GM18505 (cell line): Measurements from ENCODE around the gene LTBP3.
"Not testable (repeated sequence)": the region's sequence is repeated elsewhere in the genome, so short reads cannot be mapped to it uniquely, and the experiment has no call there.

Source experiments
- ATAC-seq: cut with Tn5 transposase; IDR thresholded peaks from one replicate; pipeline ENCODE4 v1.9.1; 2021; ENCODE audit not compliant: unreplicated experiment
- POLR2A ChIP-seq: IDR thresholded peaks from 4 replicates; pipeline ENCODE4 v1.6.1; 2011; ENCODE audit warnings: borderline replicate concordance; ENCODE audit not compliant: insufficient read depth, insufficient read length; ENCODE audit errors: extremely low read depth

The LTBP3 gene

GRCh38 chr11:65524014-65524740, 34.0 kb downstream of the LTBP3 start:
- no peak for ATAC-seq
- TF ChIP-seq POLR2A = no peak

GRCh38 chr11:65523631-65523968, 34.6 kb downstream of the LTBP3 start:
- ATAC-seq = not testable (repeated sequence)

GRCh38 chr11:65522718-65523630, 35.2 kb downstream of the LTBP3 start:
- ATAC-seq = not testable (repeated sequence)

- not testable (repeated sequence) for ATAC-seq
Observed at GRCh38 chr11:65521777-65522521, 36.2 kb downstream of the LTBP3 start.

GRCh38 chr11:65518941-65519549, 39.1 kb downstream of the LTBP3 start:
- not testable (repeated sequence) for ATAC-seq

- ATAC-seq = no peak
Observed at GRCh38 chr11:65516135-65516968, 41.8 kb downstream of the LTBP3 start.

GRCh38 chr11:65512311-65512710, 45.8 kb downstream of the LTBP3 start:
- not testable (repeated sequence) for ATAC-seq

More at GRCh38 chr11:65516135-65516968, 41.8 kb downstream of the LTBP3 start:
- TF ChIP-seq POLR2A = no peak

- ATAC-seq = peak; percentile 35
- TF ChIP-seq POLR2A = no peak
Observed at GRCh38 chr11:65506772-65507505, 51.2 kb downstream of the LTBP3 start.

GRCh38 chr11:65506290-65506771, 51.8 kb downstream of the LTBP3 start:
- ATAC-seq = peak; percentile 3
- no peak for TF ChIP-seq POLR2A

- no peak for TF ChIP-seq POLR2A
- ATAC-seq = no peak
Observed at GRCh38 chr11:65505466-65506289, 52.5 kb downstream of the LTBP3 start.

GRCh38 chr11:65504674-65505465, 53.3 kb downstream of the LTBP3 start:
- ATAC-seq = no peak
- no peak for TF ChIP-seq POLR2A
